ENCODE measurements around the gene C3orf80. TPM values are rescaled to one million over a fixed set of nuclear protein-coding genes. Genes with fewer than 3 reads are reported as not detected.

The C3orf80 gene
- total and polyA plus RNA-seq, 2 experiments from 2014 or later: 0.25 to 0.43 TPM

- Histone ChIP-seq H4K20me1 (ENCODE audit: insufficient read depth) (no peaks in the 10 kb centered on the region), H3K79me2 (ENCODE audit: insufficient read depth) (no peaks in the 10 kb centered on the region), H3K9me2 (ENCODE audit: insufficient read depth) (no peaks in the 10 kb centered on the region), H3K4me3 (peak overlapping the region; percentile 60), H3F3A (ENCODE audit: insufficient read depth) (peaks cover 41% of the 10 kb centered on the region), H3K4me2 (ENCODE audit: unreplicated experiment) (peak overlapping the region; percentile 77), H3K27me3 (replicated peaks; ENCODE audit: insufficient read depth) (no peaks in the 10 kb centered on the region), H3K9me3 (ENCODE audit: low read depth) (no peaks in the 10 kb centered on the region), H2AFZ (peak overlapping the region; percentile 74), H3K27ac (peak overlapping the region; percentile 90), H3K36me3 (ENCODE audit: low read depth) (no peaks in the 10 kb centered on the region), H3K4me1 (ENCODE audit: insufficient read depth) (peaks cover 42% of the 10 kb centered on the region), H3K9ac (peak overlapping the region; percentile 66)
- DNase-seq: no peak
- in situ Hi-C loops (cut with MboI): no loop called here
- TF ChIP-seq EZH2 (IDR thresholded peaks at IDR 0.05; ENCODE audit: insufficient read depth, poor library complexity, severe bottlenecking): no peak
- no peak for TF ChIP-seq EZH2phosphoT487 (IDR thresholded peaks at IDR 0.05; ENCODE audit: insufficient read depth, low read depth)
- WGBS, 2 experiments (ENCODE audit: low coverage in 1 of 2, low lambda C conversion rate in 2 of 2, missing lambda C conversion rate in 2 of 2): 93 to 94% methylated on average over 2 of the region's 2 CpGs
Measured at GRCh38 chr3:160179906-160180305, 45.3 kb upstream of the C3orf80 start.

GRCh38 chr3:160180581-160181216, 44.5 kb upstream of the C3orf80 start:
- Histone ChIP-seq H3K4me3 (peak overlapping the region; percentile 60), H3F3A (ENCODE audit: insufficient read depth) (peaks cover 46% of the 10 kb centered on the region), H3K9ac (peak overlapping the region; percentile 66), H4K20me1 (ENCODE audit: insufficient read depth) (no peaks in the 10 kb centered on the region), H3K27ac (peak overlapping the region; percentile 90), H3K9me2 (ENCODE audit: insufficient read depth) (no peaks in the 10 kb centered on the region), H3K36me3 (ENCODE audit: low read depth) (no peaks in the 10 kb centered on the region), H2AFZ (peak overlapping the region; percentile 74), H3K27me3 (replicated peaks; ENCODE audit: insufficient read depth) (no peaks in the 10 kb centered on the region), H3K79me2 (ENCODE audit: insufficient read depth) (no peaks in the 10 kb centered on the region), H3K9me3 (ENCODE audit: low read depth) (no peaks in the 10 kb centered on the region), H3K4me1 (ENCODE audit: insufficient read depth) (peaks cover 49% of the 10 kb centered on the region), H3K4me2 (ENCODE audit: unreplicated experiment) (peak overlapping the region; percentile 77)
- no peak for TF ChIP-seq EZH2 (IDR thresholded peaks at IDR 0.05; ENCODE audit: insufficient read depth, poor library complexity, severe bottlenecking)
- TF ChIP-seq EZH2phosphoT487 (IDR thresholded peaks at IDR 0.05; ENCODE audit: insufficient read depth, low read depth): no peak
- 1 to 2% methylated on average over 11 of the region's 11 CpGs for WGBS, 2 experiments (ENCODE audit: low coverage in 1 of 2, low lambda C conversion rate in 2 of 2, missing lambda C conversion rate in 2 of 2)
- in situ Hi-C loops (cut with MboI): no loop called here
- DNase-seq: peak; percentile 83

GRCh38 chr3:160183345-160184076, 41.7 kb upstream of the C3orf80 start:
- H3K36me3 ChIP-seq (ENCODE audit: low read depth): no peaks in the 10 kb centered on the region
- peak overlapping the region; percentile 75 for H3K4me2 ChIP-seq (ENCODE audit: unreplicated experiment)
- H3K9me2 ChIP-seq (ENCODE audit: insufficient read depth): no peaks in the 10 kb centered on the region
- TF ChIP-seq EZH2phosphoT487 (IDR thresholded peaks at IDR 0.05; ENCODE audit: insufficient read depth, low read depth) (no peak), EZH2 (IDR thresholded peaks at IDR 0.05; ENCODE audit: insufficient read depth, poor library complexity, severe bottlenecking) (no peak)
- peak overlapping the region; percentile 17; the same call in 1 of the 2 replicates for H3K4me3 ChIP-seq
- WGBS, 2 experiments (ENCODE audit: low coverage in 1 of 2, low lambda C conversion rate in 2 of 2, missing lambda C conversion rate in 2 of 2): 68 to 70% methylated on average over 4 of the region's 4 CpGs
- DNase-seq: peak; percentile 76
- no peaks in the 10 kb centered on the region for H4K20me1 ChIP-seq (ENCODE audit: insufficient read depth)
- H3K27me3 ChIP-seq (replicated peaks; ENCODE audit: insufficient read depth): no peaks in the 10 kb centered on the region
- in situ Hi-C loops (cut with MboI): no loop called here
- no peaks in the 10 kb centered on the region for H3K79me2 ChIP-seq (ENCODE audit: insufficient read depth)
- H3K27ac ChIP-seq: peak overlapping the region; percentile 89
- H3F3A ChIP-seq (ENCODE audit: insufficient read depth): peaks cover 46% of the 10 kb centered on the region
- H3K9ac ChIP-seq: peak overlapping the region; percentile 74
- H2AFZ ChIP-seq: no peak overlapping the region
- peaks cover 49% of the 10 kb centered on the region for H3K4me1 ChIP-seq (ENCODE audit: insufficient read depth)
- no peaks in the 10 kb centered on the region for H3K9me3 ChIP-seq (ENCODE audit: low read depth)

GRCh38 chr3:160184655-160185054, 40.6 kb upstream of the C3orf80 start:
- peak; percentile 88 for DNase-seq
- in situ Hi-C loops (cut with MboI): no loop called here
- Histone ChIP-seq H3K27ac (peak overlapping the region; percentile 89), H3K27me3 (replicated peaks; ENCODE audit: insufficient read depth) (no peaks in the 10 kb centered on the region), H3K9me3 (ENCODE audit: low read depth) (no peaks in the 10 kb centered on the region), H3K9ac (peak overlapping the region; percentile 74), H2AFZ (no peak overlapping the region), H3F3A (ENCODE audit: insufficient read depth) (peaks cover 45% of the 10 kb centered on the region), H3K4me2 (ENCODE audit: unreplicated experiment) (peak overlapping the region; percentile 75), H3K9me2 (ENCODE audit: insufficient read depth) (no peaks in the 10 kb centered on the region), H3K4me3 (peak overlapping the region; percentile 17; the same call in 1 of the 2 replicates), H3K79me2 (ENCODE audit: insufficient read depth) (no peaks in the 10 kb centered on the region), H3K36me3 (ENCODE audit: low read depth) (no peaks in the 10 kb centered on the region), H3K4me1 (ENCODE audit: insufficient read depth) (peaks cover 49% of the 10 kb centered on the region), H4K20me1 (ENCODE audit: insufficient read depth) (no peaks in the 10 kb centered on the region)
- TF ChIP-seq EZH2phosphoT487 (IDR thresholded peaks at IDR 0.05; ENCODE audit: insufficient read depth, low read depth) (no peak), EZH2 (IDR thresholded peaks at IDR 0.05; ENCODE audit: insufficient read depth, poor library complexity, severe bottlenecking) (no peak)
- 2 to 6% methylated on average over 3 of the region's 3 CpGs for WGBS, 2 experiments (ENCODE audit: low coverage in 1 of 2, low lambda C conversion rate in 2 of 2, missing lambda C conversion rate in 2 of 2)

Measured in GM23248 (cell line).